Mesendoderm (in vitro differentiated cells): ENCODE data around the gene MMP8.

Source experiments
- DNase-seq: peaks from one replicate; pipeline ENCODE4 v3.0.0; 2013
- H2AK5ac ChIP-seq: 2 replicates; pipeline ENCODE4 v1.6.1; 2013; ENCODE audit warnings: low read length, inconsistent platforms
- H2BK120ac ChIP-seq: 2 replicates; pipeline ENCODE4 v1.6.1; 2013; ENCODE audit warnings: low read depth, mild to moderate bottlenecking, low read length, moderate library complexity, mixed read lengths
- H2BK15ac ChIP-seq: replicated peaks from 2 replicates; pipeline ENCODE4 v1.6.1; 2013; ENCODE audit warnings: low read depth, mild to moderate bottlenecking, moderate library complexity
- H2BK5ac ChIP-seq: 2 replicates; pipeline ENCODE4 v1.6.1; 2013; ENCODE audit warnings: low read length, inconsistent platforms
- H3K18ac ChIP-seq: 2 replicates; pipeline ENCODE4 v1.6.1; 2013; ENCODE audit warnings: mild to moderate bottlenecking, low read length, mixed read lengths
- H3K23ac ChIP-seq: one replicate; pipeline ENCODE4 v1.6.1; 2013; ENCODE audit warnings: low read length
- H3K27ac ChIP-seq: 2 replicates; pipeline ENCODE4 v1.5.1; 2013; ENCODE audit warnings: low read depth, mild to moderate bottlenecking, inconsistent platforms, low read length, moderate library complexity
- H3K27me3 ChIP-seq: 2 replicates; pipeline ENCODE4 v1.6.1; 2013; ENCODE audit warnings: low read length, control low read depth, mild to moderate bottlenecking, inconsistent platforms; ENCODE audit not compliant: insufficient read depth, poor library complexity
- H3K36me3 ChIP-seq: 2 replicates; pipeline ENCODE4 v1.6.1; 2013; ENCODE audit warnings: low read length, inconsistent platforms; ENCODE audit not compliant: control insufficient read depth, insufficient read depth
- H3K4ac ChIP-seq: one replicate; pipeline ENCODE4 v1.6.1; 2013; ENCODE audit warnings: low read depth, mild to moderate bottlenecking, low read length, moderate library complexity
- H3K4me1 ChIP-seq: 2 replicates; pipeline ENCODE4 v1.6.1; 2013; ENCODE audit warnings: low read depth, low read length, inconsistent platforms; ENCODE audit not compliant: control insufficient read depth
- H3K4me2 ChIP-seq: 2 replicates; pipeline ENCODE4 v1.6.1; 2013; ENCODE audit warnings: low read length
- H3K4me3 ChIP-seq: 2 replicates; pipeline ENCODE4 v1.5.1; 2013; ENCODE audit warnings: mild to moderate bottlenecking, low read length
- H3K56ac ChIP-seq: one replicate; pipeline ENCODE4 v1.6.1; 2013; ENCODE audit warnings: low read length
- H3K79me1 ChIP-seq: 2 replicates; pipeline ENCODE4 v1.6.1; 2013; ENCODE audit warnings: low read length, inconsistent platforms
- H3K79me2 ChIP-seq: 2 replicates; pipeline ENCODE4 v1.6.1; 2013; ENCODE audit warnings: mild to moderate bottlenecking, low read length; ENCODE audit not compliant: control insufficient read depth, insufficient read depth
- H3K9ac ChIP-seq: 2 replicates; pipeline ENCODE4 v1.6.1; 2013; ENCODE audit warnings: low read length, inconsistent platforms
- H4K5ac ChIP-seq: one replicate; pipeline ENCODE4 v1.6.1; 2013; ENCODE audit warnings: low read length
- H4K8ac ChIP-seq: one replicate; pipeline ENCODE4 v1.6.1; 2013; ENCODE audit warnings: low read depth, mild to moderate bottlenecking, control low read depth, low read length, moderate library complexity
- WGBS: extraction: QIAGEN DNeasy Blood & Tissue Kit; methylation state at CpG from one replicate; pipeline ENCODE4 v1.1.7; 2013; ENCODE audit warnings: low lambda C conversion rate, missing lambda C conversion rate; ENCODE audit not compliant: insufficient coverage; ENCODE audit errors: extremely low coverage; 5-methylcytosine and 5-hydroxymethylcytosine counted together

MMP8 gene

DNA sequence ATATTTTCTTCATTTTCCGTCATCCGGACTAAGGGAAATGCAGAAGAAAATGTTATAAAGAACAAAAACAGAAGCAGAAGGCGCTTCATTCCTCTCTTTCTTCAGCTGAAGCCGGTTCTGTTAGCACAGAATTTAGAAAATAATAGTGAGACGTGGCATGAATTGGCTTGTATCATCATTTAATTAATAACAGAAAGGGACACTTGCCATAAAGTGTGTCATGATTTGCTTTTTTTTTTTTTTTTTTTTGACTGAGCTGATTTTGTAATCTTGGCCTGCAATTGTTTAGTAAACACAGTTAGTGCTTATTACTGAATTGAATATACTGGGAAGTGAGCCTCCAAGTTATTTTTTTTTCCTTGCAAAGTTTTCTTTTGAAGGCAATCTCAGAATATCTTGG is 19.1 kb downstream of the MMP8 start, which contains the start of gene MMP27:
MMP27 (minus strand) TSS at position 144 of the 400 bp plus-strand sequence; CDS start at position 89, 55 bp downstream.
- Histone ChIP-seq H2BK5ac (no peak within 1 kb of the TSS), H3K79me1 (no peaks in the 10 kb centered on the region), H3K23ac (no peak within 1 kb of the TSS), H2BK15ac (no peak within 1 kb of the TSS), H3K18ac (no peak within 1 kb of the TSS), H4K5ac (no peak within 1 kb of the TSS), H3K27me3 (no peaks in the 10 kb centered on the region), H2BK120ac (no peak within 1 kb of the TSS), H3K79me2 (no peaks in the 10 kb centered on the region), H3K4ac (no peak within 1 kb of the TSS), H3K56ac (no peak within 1 kb of the TSS), H4K8ac (no peak within 1 kb of the TSS), H3K27ac (no peak within 1 kb of the TSS), H3K4me2 (no peak within 1 kb of the TSS), H2AK5ac (no peak within 1 kb of the TSS), H3K4me1 (no peaks in the 10 kb centered on the region), H3K4me3 (no peak within 1 kb of the TSS), H3K36me3 (no peaks in the 10 kb centered on the region), H3K9ac (no peak within 1 kb of the TSS)
- DNase-seq = no peak
- no CpG with 5 or more reads among the region's 5 CpGs for WGBS

DNA sequence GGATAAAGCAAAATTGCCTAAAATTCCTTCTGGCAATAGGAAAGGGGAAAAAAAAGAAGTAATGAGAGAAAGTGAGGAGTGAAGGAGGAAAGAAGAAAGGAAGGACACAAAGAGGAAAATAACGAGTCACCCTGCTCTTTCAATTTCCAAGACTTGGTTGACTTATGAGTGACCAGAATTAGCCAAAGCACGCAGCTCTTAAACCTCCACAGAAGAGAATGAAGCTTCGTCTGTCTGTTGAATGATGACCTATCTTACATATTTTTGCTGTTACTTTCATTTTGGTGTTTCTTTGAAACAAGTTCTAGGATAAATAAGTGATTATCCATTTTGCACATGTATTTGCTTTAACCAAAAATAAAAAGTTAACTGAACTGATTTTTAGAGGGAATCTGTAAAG is 19.9 kb downstream of the MMP8 start:
- Histone ChIP-seq H3K36me3 (no peaks in the 10 kb centered on the region), H3K4me1 (no peaks in the 10 kb centered on the region), H3K79me1 (no peaks in the 10 kb centered on the region), H3K4me3 (no peak overlapping the region), H3K4ac (no peak overlapping the region), H3K56ac (no peak overlapping the region), H3K79me2 (no peaks in the 10 kb centered on the region), H2BK5ac (no peak overlapping the region), H4K8ac (no peak overlapping the region), H2BK120ac (no peak overlapping the region), H2BK15ac (no peak overlapping the region), H3K27me3 (no peaks in the 10 kb centered on the region), H2AK5ac (no peak overlapping the region), H3K23ac (no peak overlapping the region), H3K9ac (no peak overlapping the region), H4K5ac (no peak overlapping the region), H3K4me2 (no peak overlapping the region), H3K18ac (no peak overlapping the region), H3K27ac (no peak overlapping the region)
- no CpG with 5 or more reads among the region's 3 CpGs for WGBS
- no peak for DNase-seq

DNA sequence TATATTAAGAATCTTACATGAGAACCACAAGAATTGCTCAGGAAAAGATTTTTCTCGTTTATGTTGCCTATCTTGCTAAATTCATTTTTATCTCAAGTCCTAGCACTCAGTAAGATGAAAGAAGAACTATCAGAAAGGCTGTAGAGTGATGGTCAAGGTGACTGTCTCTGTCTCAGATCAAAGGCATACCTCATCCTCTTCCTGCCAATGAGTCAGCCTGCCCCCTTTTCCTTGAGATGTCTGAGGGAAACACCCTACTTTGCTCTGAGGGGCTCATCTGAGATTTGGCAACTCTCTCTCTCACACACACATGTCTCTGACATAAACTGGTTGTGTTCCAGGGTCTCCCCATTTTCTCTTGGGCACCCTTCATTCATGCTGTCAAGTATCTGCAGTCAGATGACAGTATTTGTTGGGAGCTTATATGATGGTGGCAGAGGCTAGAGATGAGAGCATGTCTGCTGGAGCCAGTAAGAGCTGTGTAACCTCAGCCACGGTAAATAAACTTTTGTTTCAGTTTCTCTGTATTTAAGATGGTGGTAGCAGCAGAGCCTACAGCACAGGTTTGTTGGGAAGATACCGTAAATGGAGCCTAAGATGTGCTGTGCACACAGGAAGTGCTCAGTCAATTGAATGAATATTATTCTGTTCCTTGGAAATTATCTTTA is 20.8 kb downstream of the MMP8 start:
- Histone ChIP-seq H3K56ac (no peak overlapping the region), H2BK15ac (no peak overlapping the region), H3K79me2 (no peaks in the 10 kb centered on the region), H2BK120ac (no peak overlapping the region), H2BK5ac (no peak overlapping the region), H3K4me3 (no peak overlapping the region), H2AK5ac (no peak overlapping the region), H3K27ac (no peak overlapping the region), H3K9ac (no peak overlapping the region), H3K79me1 (no peaks in the 10 kb centered on the region), H3K18ac (no peak overlapping the region), H3K36me3 (no peaks in the 10 kb centered on the region), H3K23ac (no peak overlapping the region), H4K8ac (no peak overlapping the region), H4K5ac (no peak overlapping the region), H3K27me3 (no peaks in the 10 kb centered on the region), H3K4me1 (no peaks in the 10 kb centered on the region), H3K4me2 (no peak overlapping the region), H3K4ac (no peak overlapping the region)
- WGBS = no CpG with 5 or more reads among the region's 3 CpGs
- no peak for DNase-seq

DNA sequence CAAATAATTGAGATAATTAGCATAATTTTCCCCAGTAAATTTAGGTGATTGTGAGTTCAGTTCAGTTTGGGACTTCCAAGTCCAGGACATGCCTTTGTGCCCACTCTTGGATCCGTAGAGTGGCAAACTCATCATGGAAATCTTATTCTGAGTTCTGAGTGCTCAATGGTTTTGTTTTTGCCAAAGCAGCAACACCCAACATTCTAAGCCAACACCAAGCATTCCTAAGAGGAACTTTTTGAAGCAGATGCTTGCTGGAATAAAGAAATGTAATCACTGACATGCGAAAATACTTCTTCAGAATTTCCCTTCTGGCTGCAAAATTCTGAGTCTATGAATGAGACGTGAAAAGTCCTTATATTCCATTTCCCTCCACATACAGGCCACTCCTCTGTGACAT is 29.6 kb downstream of the MMP8 start:
- H2BK15ac ChIP-seq = no peak overlapping the region
- H3K4me1 ChIP-seq = no peaks in the 10 kb centered on the region
- no peak overlapping the region for H3K4me3 ChIP-seq
- no peak overlapping the region for H3K4me2 ChIP-seq
- H3K56ac ChIP-seq = no peak overlapping the region
- H2AK5ac ChIP-seq = no peak overlapping the region
- H3K36me3 ChIP-seq = no peaks in the 10 kb centered on the region
- no peak overlapping the region for H2BK5ac ChIP-seq
- no peak overlapping the region for H4K8ac ChIP-seq
- no peak overlapping the region for H3K9ac ChIP-seq
- no peak overlapping the region for H3K23ac ChIP-seq
- no peak overlapping the region for H3K27ac ChIP-seq
- no peak for DNase-seq
- H3K4ac ChIP-seq = no peak overlapping the region
- no peak overlapping the region for H2BK120ac ChIP-seq
- no peak overlapping the region for H3K18ac ChIP-seq
- WGBS = no CpG with 5 or more reads among the region's 3 CpGs
- H3K79me1 ChIP-seq = no peaks in the 10 kb centered on the region
- H3K27me3 ChIP-seq = no peaks in the 10 kb centered on the region
- no peak overlapping the region for H4K5ac ChIP-seq
- no peaks in the 10 kb centered on the region for H3K79me2 ChIP-seq

DNA sequence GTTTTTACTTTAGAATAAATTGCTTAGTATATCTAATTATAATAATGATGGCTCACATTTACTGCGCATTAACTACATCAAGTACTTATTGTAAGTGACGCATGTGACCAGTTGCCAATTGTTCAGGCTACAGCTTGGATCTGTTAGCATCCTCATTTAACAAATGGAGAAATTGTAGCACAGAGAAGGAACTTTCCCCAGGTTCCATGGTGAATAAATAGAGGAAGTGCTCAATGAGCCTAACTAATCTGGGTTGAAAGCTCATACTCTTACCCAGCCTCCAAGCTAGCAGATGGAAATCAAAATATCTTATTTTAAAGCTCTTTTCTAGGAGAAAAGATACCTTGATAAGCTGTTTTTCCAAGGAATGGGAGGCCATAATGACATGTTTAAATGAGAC is 39.0 kb downstream of the MMP8 start:
- Histone ChIP-seq H3K4ac (no peak overlapping the region), H3K9ac (no peak overlapping the region), H3K4me2 (no peak overlapping the region), H3K79me1 (no peaks in the 10 kb centered on the region), H3K4me3 (no peak overlapping the region), H2BK5ac (no peak overlapping the region), H3K79me2 (no peaks in the 10 kb centered on the region), H3K56ac (no peak overlapping the region), H4K8ac (no peak overlapping the region), H3K4me1 (no peaks in the 10 kb centered on the region), H3K18ac (no peak overlapping the region), H3K23ac (no peak overlapping the region), H3K36me3 (no peaks in the 10 kb centered on the region), H3K27me3 (no peaks in the 10 kb centered on the region), H4K5ac (no peak overlapping the region), H3K27ac (no peak overlapping the region), H2AK5ac (no peak overlapping the region), H2BK15ac (no peak overlapping the region), H2BK120ac (no peak overlapping the region)
- no peak for DNase-seq
- WGBS = no CpG with 5 or more reads among the region's 2 CpGs

DNA sequence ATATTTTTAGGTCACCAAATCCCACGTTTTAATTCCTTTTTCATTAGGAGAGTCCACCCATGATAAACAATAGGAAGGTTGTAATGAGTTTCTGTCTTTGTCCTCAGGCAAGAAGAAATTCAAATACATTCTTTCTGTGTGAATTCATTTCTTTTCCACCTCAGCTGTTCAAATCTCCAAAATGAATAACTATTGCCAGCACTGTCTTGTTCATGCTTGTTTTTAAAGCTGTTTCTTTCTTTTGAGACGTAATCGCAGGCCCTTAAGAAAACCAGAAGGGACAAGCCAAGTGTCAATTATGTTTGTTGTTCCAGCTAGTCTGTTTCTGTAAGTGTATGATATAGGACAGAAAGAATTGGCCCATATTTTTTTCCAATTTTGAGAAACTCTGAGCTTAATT is 39.4 kb downstream of the MMP8 start:
- Histone ChIP-seq H4K8ac (no peak overlapping the region), H3K9ac (no peak overlapping the region), H2BK5ac (no peak overlapping the region), H2AK5ac (no peak overlapping the region), H3K23ac (no peak overlapping the region), H2BK120ac (no peak overlapping the region), H4K5ac (no peak overlapping the region), H3K4me1 (no peaks in the 10 kb centered on the region), H3K4me3 (no peak overlapping the region), H3K4me2 (no peak overlapping the region), H3K27ac (no peak overlapping the region), H3K36me3 (no peaks in the 10 kb centered on the region), H2BK15ac (no peak overlapping the region), H3K18ac (no peak overlapping the region), H3K27me3 (no peaks in the 10 kb centered on the region), H3K79me2 (no peaks in the 10 kb centered on the region), H3K4ac (no peak overlapping the region), H3K79me1 (no peaks in the 10 kb centered on the region), H3K56ac (no peak overlapping the region)
- WGBS = no CpG with 5 or more reads among the region's 3 CpGs
- no peak for DNase-seq
